ENCODE results near the gene PGR.

DNA sequence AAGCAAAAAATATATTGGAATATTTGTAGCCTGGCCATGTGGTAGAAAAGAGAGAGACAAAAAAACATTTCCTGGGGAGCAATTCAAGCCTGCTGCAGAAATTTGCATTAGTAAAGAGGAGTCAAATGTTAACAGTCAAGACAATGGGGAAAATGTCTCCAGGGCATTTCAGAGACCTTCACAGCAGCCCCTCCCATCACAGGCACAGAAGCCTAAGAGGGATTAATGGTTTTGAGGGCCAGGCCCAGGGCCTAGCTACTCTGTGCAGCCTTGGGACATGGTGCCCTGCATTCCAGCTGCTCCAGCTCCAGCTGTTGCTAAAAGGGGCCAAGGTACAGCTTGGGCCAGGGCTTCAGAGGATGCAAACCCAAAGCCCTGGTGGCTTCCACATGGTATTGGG lies 46.8 kb downstream of the PGR start:
- TF ChIP-seq EZH2phosphoT487 (IDR thresholded peaks at IDR 0.05; ENCODE audit: borderline replicate concordance, low read depth) (no peak), JUND (IDR thresholded peaks at IDR 0.05) (no peak), EP300 (IDR thresholded peaks at IDR 0.05; ENCODE audit: borderline replicate concordance in 1 of 2, low read depth in 1 of 2, low read length in 1 of 2) (no peak), TAF1 (IDR thresholded peaks at IDR 0.05; ENCODE audit: borderline replicate concordance, low read depth, low read length) (no peak), RFX5 (IDR thresholded peaks at IDR 0.05; ENCODE audit: low read length) (no peak), FOSL2 (IDR thresholded peaks at IDR 0.05; ENCODE audit: borderline replicate concordance, low read depth) (no peak), FOXM1 (IDR thresholded peaks at IDR 0.05; ENCODE audit: low read depth) (no peak), RXRA (IDR thresholded peaks at IDR 0.05; ENCODE audit: borderline replicate concordance, low read depth) (no peak), CHD2 (IDR thresholded peaks at IDR 0.05; ENCODE audit: low read length, partially characterized antibody) (no peak), TCF12 (IDR thresholded peaks at IDR 0.05) (no peak), POLR2AphosphoS5 (IDR thresholded peaks at IDR 0.05; ENCODE audit: low read depth, low read length) (no peak), SIN3A (IDR thresholded peaks at IDR 0.05; ENCODE audit: borderline replicate concordance, low read depth, low read length) (no peak)
- TF ChIP-seq, protein P1, sequence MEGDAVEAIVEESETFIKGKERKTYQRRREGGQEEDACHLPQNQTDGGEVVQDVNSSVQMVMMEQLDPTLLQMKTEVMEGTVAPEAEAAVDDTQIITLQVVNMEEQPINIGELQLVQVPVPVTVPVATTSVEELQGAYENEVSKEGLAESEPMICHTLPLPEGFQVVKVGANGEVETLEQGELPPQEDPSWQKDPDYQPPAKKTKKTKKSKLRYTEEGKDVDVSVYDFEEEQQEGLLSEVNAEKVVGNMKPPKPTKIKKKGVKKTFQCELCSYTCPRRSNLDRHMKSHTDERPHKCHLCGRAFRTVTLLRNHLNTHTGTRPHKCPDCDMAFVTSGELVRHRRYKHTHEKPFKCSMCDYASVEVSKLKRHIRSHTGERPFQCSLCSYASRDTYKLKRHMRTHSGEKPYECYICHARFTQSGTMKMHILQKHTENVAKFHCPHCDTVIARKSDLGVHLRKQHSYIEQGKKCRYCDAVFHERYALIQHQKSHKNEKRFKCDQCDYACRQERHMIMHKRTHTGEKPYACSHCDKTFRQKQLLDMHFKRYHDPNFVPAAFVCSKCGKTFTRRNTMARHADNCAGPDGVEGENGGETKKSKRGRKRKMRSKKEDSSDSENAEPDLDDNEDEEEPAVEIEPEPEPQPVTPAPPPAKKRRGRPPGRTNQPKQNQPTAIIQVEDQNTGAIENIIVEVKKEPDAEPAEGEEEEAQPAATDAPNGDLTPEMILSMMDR (IDR thresholded peaks at IDR 0.05): no peak
- TF ChIP-seq, protein P2, sequence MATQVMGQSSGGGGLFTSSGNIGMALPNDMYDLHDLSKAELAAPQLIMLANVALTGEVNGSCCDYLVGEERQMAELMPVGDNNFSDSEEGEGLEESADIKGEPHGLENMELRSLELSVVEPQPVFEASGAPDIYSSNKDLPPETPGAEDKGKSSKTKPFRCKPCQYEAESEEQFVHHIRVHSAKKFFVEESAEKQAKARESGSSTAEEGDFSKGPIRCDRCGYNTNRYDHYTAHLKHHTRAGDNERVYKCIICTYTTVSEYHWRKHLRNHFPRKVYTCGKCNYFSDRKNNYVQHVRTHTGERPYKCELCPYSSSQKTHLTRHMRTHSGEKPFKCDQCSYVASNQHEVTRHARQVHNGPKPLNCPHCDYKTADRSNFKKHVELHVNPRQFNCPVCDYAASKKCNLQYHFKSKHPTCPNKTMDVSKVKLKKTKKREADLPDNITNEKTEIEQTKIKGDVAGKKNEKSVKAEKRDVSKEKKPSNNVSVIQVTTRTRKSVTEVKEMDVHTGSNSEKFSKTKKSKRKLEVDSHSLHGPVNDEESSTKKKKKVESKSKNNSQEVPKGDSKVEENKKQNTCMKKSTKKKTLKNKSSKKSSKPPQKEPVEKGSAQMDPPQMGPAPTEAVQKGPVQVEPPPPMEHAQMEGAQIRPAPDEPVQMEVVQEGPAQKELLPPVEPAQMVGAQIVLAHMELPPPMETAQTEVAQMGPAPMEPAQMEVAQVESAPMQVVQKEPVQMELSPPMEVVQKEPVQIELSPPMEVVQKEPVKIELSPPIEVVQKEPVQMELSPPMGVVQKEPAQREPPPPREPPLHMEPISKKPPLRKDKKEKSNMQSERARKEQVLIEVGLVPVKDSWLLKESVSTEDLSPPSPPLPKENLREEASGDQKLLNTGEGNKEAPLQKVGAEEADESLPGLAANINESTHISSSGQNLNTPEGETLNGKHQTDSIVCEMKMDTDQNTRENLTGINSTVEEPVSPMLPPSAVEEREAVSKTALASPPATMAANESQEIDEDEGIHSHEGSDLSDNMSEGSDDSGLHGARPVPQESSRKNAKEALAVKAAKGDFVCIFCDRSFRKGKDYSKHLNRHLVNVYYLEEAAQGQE (IDR thresholded peaks at IDR 0.05; ENCODE audit: low read depth, low read length): no peak

Measured in SK-N-SH (cell line).